Hematopoietic multipotent progenitor cell treated with erythropoietin and hydrocortisone succinate and interleukin-3 and kit ligand, for 4 days (in vitro differentiated cells): ENCODE measurements around the gene KIAA0825.
A peak's percentile ranks its signal among the peaks of the same experiment; 100 is the strongest.

Source experiments
- DNase-seq: peaks from one replicate; pipeline ENCODE4 v3.0.0-alpha.2; 2015

KIAA0825 gene, protein sequence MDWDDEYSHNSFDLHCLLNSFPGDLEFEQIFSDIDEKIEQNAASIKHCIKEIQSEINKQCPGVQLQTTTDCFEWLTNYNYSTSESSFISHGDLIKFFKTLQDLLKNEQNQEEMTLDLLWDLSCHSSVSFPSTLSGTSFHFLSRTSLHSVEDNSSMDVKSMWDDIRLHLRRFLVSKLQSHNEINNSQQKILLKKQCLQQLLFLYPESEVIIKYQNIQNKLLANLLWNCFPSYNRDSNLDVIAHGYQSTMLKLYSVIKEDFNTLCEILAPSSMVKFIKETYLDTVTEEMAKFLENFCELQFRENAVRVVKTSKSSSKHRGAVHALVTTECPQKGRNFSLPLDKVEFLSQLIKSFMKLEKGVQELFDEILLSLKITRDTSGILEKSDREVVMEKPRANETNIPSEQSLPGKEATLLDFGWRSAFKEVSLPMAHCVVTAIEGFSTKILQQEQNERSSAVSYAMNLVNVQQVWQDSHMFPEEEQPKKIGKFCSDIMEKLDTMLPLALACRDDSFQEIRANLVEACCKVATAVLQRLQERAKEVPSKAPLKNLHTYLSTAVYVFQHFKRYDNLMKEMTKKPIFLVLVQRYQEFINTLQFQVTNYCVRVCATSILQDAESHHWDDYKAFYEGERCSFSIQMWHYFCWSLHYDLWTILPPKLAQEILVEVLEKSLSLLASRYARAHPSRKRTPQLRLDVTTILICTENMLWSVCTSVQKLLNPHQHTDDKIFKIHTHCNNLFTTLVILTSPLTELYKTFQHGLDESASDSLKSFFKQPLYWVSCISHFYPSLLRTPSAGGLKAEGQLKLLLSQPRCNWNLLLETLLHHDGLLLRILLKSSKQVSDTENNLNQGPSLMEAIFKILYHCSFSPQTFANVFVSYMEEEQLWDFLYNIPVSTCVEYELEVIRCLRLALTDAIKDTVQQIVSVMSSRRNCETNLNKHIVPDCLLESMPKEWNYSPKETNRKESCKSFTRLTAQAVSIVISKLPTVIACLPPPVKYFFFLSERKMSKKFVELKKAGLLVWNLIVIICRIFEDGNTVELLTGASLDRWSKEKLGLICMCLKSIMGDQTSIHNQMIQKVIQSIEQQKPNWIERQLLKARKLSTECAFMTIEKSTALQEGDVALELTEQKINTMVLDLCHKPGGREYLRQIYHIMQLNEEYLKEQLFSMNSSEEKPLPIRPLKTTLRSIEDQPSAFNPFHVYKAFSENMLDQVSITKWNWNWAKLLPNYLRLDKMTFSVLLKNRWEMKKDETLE (N-terminal part only)

DNA sequence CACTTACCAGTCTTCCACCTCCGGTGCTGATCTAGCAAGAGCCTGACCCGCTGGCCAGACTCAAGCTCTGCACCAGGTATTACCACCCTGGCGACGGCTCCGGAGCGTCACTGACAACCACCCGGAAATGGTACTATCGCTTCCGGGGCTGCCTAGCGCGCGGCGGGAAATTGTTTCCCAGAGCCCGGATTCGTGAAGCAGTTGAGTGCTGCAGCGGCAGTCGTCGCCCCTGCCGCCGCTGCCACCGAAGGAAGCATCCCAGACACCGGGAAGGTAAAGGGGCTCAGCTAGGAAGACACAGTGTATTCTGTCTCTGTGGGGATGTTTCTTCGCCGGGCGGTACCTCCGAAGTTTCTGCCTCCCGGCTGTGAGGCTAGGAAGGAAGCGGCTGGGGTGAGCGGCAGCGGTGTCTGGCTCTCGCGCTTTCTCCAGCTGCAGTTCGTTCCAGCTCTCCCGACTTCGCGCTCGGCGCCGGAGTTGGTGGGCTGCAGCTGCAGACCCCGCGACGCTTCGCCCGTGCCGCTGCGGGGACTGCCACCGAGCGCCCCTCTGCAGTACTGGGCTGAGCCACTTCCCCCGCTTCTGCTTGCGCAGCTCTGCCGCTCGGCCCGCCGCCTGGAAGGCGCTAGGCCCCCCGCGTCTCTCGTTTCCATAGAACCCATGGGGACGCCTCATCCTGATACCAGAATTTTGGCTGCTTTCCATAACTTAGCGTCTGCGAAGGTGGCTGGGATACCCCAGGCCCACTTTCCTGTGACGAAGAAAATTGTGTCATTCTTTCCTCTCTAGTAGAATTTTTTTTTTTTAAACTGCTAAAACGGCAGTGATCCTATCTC is at the start of gene KIAA0825, which contains the start of gene SLF1:
TSS of gene KIAA0825 (minus strand) at position 112 of the 836 bp plus-strand sequence. CDS start 81,478 bp downstream, outside the sequence.
TSS of gene SLF1 (plus strand) at position 177 of the 836 bp plus-strand sequence. CDS start 10,142 bp downstream, outside the sequence.
- peak; percentile 96 for DNase-seq

GRCh38 chr5:94667937-94668336 is 49.5 kb upstream of the KIAA0825 start:
- no peak for DNase-seq

DNA sequence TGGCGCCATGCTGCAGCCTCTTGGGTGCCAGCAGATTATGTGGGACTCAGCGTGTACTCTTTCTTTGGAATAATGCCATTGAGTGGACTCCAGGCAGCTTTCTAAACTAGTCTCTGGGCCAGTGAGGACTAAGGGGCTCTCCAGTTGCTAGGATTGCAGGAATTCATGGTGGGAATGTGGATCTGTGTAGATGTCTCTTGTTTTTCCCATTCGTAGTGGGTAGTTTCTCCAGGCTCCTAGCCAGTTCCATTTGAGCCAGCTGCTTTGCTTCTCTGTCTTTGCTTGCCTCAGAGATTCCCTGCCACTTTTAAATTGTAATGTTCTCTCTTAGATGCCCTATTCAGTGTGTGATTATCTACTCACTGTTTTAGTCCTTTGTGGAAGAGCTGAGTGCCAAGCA is 42.7 kb upstream of the KIAA0825 start:
- no peak for DNase-seq

DNA sequence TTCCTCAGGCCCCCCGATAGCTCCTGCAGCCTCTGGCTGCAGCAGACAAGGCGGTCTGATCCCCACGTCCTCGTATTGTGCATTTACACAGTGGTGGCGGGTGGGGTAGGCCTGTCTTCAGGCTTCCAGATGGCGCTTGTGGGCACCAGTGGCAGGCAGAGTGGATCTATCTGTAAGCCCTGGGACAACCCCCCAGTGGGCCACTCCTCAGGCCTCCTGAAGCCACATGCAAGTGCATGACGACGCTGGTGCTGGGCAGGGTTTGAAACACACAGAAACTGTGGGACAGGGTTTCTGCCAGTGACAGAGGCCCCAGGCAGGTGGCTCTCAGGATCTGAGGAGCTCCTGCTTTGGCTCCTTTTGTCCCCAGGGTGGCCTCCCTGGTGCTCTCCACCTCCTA is 42.1 kb upstream of the KIAA0825 start:
- DNase-seq: no peak

DNA sequence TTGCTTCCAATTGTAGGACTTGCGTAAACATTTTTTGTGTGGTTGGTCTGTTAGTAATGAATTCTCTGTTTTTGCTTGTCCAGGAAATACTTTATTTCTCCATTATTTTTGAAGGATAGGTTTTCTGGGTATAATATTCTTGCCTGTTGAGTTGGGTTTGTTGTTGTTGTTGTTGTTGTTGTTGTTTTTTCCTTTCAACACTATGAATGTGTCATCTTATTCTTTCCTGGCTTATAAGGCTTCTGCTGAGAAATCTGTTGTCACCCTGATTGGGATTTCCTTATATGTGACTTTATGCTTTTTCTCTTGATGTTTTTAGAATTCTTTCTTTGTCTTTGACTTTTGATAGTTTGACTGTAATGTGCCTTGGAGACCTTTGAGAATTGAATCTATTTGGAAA is 39.9 kb upstream of the KIAA0825 start:
- DNase-seq: no peak

DNA sequence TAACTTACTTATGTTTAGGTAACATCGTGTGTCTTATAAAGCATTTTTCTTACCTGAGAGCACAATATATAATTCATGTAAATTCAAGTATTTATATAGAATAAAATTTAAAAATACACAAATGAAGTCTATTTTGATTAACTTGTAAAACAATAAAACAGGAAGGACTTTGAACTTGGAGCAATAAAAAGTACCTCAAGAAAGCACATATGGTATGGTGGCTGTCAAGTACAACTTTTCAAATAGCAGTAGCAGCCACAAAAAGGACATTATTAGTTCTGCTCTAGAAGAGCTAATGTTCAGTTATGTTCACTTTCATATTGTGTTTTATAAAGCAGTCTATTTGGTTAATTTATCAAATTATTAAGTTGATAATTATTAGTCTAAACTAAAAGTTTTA is 31.5 kb upstream of the KIAA0825 start:
- DNase-seq: no peak

DNA sequence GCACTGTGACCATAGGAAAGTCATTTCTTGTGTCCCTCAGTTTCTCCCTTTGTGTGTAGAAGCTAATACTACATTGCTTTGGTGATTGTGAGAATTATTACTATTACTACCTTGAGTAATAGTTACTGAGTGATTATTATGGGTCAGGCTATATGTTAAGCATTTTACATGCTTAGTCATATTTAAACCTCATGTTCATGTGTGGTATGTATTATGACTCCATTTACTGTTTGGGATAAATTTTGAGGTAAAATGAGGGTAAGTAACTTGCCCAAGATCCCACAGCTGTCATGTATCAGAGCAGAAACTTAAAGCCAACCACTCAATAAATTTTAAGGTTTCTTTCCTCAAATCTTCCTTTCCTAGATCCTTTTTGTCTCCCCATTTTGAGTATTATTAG is 28.4 kb upstream of the KIAA0825 start:
- DNase-seq: no peak

- DNase-seq: no peak
Observed at GRCh38 chr5:94645053-94645452, 26.6 kb upstream of the KIAA0825 start.

DNA sequence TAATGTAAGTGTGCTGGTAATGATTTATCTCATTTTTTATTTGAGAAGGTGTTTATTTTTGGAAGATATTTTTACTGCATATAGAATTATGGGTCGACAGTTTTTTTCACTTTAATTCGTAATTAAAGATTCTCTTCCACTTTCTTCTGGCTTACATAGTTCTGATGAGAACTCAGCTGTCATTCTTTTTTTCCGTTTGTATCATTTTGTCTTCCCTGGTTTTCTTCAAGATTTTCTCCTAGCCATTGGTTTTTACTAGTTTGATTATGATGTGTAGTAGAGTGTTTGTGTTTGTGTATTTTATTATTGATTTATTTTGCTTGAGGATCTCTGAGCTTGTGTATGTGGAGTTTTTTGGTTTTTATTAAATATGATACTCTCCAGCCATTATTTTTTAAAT is 21.8 kb upstream of the KIAA0825 start:
- peak; percentile 16 for DNase-seq

DNA sequence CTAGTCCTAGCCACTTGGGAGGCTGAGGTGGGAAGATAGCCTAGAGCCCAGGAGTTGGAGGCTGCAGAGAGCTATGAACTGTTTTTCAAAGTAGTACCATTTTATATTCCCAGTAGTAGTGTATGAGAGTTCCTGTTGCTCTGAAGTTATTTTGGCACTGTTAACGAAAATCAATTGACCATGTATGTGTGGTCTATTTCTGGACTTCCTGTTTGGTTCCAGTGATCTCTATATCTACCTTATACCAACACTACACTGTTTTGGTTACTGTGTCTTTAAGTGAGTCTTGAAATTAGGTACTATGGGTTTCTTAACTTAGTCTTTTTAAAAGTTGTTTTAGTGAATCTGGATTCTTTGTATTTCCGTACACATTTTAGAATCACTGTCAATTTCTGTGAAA is 13.6 kb upstream of the KIAA0825 start:
- no peak for DNase-seq

- no peak for DNase-seq
Observed at GRCh38 chr5:94627191-94627590, 8.8 kb upstream of the KIAA0825 start.

DNA sequence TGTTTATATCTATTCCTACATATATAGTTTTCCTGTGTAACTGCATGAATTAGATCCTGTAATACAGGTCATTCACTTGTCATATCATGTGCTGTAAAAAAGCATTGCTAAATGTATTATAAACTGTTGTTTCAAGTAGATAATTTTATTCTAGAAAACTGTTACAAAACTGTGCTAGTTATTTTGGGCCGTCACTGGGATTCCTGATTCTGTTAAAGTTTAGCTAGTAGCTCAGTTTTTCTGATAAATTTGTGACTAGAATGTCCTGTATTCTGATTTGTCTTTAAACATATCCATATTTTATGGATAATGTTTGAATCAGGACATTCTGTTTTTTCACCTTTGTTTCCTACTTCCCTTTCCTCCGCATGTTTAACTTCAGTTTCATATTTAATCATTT is 5.5 kb upstream of the KIAA0825 start:
- no peak for DNase-seq

DNA sequence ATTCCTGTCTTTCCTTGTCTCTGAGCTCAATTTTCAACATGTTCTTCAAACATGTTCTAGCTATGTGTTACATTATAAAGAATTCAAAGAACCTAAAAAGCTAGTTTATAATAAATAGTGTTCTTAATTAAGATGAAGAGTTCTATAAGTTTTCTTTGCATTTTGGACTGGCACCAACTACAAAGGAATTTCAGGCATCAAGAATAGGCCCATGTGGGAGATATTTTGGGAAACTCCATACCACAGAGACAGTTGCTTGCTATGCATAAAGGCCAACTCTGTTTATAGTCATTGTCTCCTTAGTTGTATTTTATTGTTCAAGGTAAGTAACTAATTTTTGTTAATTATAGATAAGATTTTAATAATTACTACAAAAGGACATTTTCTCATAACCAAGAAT is 4.6 kb upstream of the KIAA0825 start:
- DNase-seq: no peak

DNA sequence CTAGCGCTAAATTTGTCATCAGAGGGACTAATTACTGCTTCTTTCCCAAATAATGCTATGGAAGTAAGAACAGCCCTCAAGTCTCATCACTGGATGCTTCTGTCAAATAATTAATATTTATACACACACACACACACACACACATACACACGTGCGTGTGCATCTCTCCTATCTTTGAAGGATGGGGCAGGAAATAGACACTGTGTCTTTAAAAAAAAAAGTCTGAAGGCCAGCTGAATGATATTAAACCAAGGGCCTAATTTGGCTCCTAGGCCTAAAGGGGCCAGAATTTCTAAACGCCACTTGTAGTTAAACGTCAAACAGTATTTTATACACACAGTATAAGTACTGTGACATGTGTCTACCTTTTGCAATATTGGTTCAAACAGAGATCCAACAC is 3.4 kb upstream of the KIAA0825 start:
- no peak for DNase-seq

DNA sequence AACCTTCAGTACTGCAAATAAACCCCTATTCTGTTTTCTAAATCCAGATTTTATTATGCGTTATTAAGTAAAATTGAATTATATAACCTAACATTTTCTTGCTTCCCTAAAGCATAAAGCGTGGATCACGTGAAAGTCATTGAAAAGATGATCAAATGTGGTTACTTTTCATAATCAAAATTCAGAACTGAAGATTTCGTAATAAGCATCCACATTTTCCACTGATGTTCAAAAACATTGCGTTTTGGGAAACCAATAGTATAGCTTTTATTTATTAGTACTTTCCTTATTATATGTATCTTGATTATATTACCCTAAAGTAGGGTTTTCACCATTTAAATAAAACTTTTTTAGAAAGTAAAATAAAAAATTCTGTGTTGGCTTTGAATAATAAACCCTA is 1.9 kb upstream of the KIAA0825 start:
- no peak for DNase-seq

DNA sequence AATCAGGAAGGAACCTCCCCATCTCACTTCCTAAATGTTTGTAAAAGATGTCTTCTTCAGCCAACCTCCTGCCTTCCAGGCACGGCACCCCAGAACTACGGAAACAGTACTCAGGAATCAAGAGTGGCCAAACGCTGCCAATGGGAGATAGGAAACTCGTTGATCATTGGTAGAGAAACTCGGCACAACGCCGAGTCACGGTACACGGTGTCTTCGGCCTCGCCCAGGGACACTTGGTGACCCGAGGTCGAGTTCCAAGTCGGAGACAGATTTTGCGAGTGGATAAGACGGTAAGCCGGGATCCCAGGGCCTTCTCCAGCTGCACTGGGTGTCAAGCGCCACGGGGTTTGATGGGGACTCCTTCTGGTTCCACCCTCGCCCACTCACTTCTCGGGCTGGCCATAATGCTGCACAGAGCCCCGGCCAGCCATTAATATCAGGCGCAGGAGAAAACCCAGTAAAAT is 343 bp downstream of the KIAA0825 start:
- peak; percentile 94 for DNase-seq

- DNase-seq: no peak
Observed at GRCh38 chr5:94615862-94616261, 2.5 kb downstream of the KIAA0825 start.

DNA sequence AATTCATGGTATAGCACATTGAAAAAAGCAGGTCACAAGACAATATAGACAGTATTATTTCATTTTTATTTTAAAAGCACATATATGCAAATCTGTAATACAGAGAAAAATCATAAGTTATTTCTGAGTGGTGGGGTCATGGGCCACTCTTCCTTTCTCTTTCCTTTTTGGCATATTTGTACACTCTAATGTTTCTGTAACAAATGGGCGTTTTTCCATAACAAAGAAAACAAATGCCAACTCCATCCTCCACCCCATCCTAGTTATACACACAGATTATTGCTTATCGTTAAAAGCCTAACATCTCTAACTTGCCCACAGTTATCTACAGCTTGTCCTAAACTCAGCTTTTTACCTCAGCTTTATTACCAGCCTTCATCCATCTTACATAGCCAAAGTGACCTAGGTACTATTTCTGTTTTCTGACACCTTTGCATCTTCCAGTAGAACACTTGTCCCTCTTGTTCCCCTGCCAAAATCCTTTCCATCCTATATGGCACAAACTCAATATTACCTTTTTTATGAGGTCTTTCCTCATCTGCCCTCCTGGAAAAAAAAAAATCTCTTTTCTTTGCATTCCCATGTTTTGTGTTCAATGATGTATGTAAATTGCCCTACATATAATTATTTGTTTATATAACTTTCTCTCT is 4.1 kb downstream of the KIAA0825 start:
- DNase-seq: no peak

- DNase-seq: peak; percentile 67
Observed at GRCh38 chr5:94613583-94613982, 4.8 kb downstream of the KIAA0825 start.

DNA sequence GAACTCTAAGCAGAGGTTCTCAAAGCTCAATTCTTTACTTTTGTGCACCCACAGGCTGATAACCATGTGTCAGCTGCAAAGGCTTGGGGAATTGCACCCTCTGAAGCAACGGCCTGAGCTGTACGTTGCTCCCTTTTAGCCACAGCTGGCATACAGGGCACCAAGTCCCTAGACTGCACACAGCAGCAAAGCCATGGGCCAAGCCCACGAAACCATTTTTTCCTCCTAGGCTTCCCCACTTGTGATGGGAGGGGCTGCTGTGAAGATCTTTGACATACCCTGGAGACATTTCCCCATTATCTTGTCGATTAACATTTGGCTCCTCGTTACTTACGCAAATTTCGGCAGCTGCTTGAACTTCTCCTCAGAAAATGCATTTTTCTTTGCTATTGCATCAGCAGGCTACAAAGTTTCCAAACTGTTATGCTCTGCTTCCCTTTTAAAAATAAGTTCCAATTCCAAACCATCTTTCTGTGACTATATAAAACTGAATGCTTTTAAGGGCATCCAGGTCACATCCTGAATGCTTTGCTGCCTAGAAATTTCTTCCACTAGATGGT is 23.0 kb downstream of the KIAA0825 start:
- DNase-seq: no peak
